Ascending aorta (tissue), 2 donors: ENCODE measurements around the gene HACE1. TPM values are rescaled to one million over a fixed set of nuclear protein-coding genes. Genes with fewer than 3 reads are reported as not detected.
"Not testable (repeated sequence)": the region's sequence is repeated elsewhere in the genome, so short reads cannot be mapped to it uniquely, and the experiment has no call there.

Experiments used
- DNase-seq, 2 donors: peaks; one replicate each; pipeline ENCODE4 v3.0.0-alpha.2; 2019; ENCODE audit warnings: low spot score in 2 of 2
- H3K27ac ChIP-seq, 2 donors: fragments of 200-600 bp; sonication (generic); one replicate each; pipeline ENCODE4 v1.5.1; 2016 to 2017; ENCODE audit warnings: mild to moderate bottlenecking in 1 of 2
- H3K27me3 ChIP-seq: fragments of 200-600 bp; sonication (generic); one replicate; pipeline ENCODE4 v1.5.1; 2017
- H3K36me3 ChIP-seq, 2 donors: fragments of 200-600 bp; sonication (generic); one replicate each; pipeline ENCODE4 v1.5.1; 2016
- H3K4me1 ChIP-seq, 2 donors: fragments of 200-600 bp; sonication (generic); one replicate each; pipeline ENCODE4 v1.5.1; 2016 to 2017; ENCODE audit warnings: mild to moderate bottlenecking in 1 of 2
- H3K4me3 ChIP-seq, 2 donors: fragments of 200-600 bp; sonication (generic); one replicate each; pipeline ENCODE4 v1.5.1; 2016 to 2017; ENCODE audit warnings: mild to moderate bottlenecking in 1 of 2
- H3K9me3 ChIP-seq, 2 donors: fragments of 200-600 bp; sonication (generic); one replicate each; pipeline ENCODE4 v1.5.1; 2016
- intact Hi-C: fragments of 100-400 bp; cut with DNase I; formaldehyde crosslinking; loops from one replicate; pipeline ENCODE4 v1.15.1; 2023
- total RNA-seq: library from RNA; depleted of rRNA; stranded (reverse); fragments of >200 nt; gene quantifications from one replicate; pipeline ENCODE4 v1.1.0, GENCODE V29; 2016
- TF ChIP-seq, protein P1 (sequence below), 3 experiments: fragments of 200-600 bp in 2 of 3; fragments of 450-650 bp in 1 of 3; sonication (generic) in 2 of 3; IDR thresholded peaks; one replicate each; pipeline ENCODE4 v1.5.1; 2016 to 2019; ENCODE audit warnings: antibody characterized with exemption in 3 of 3, mild to moderate bottlenecking in 1 of 3, moderate library complexity in 1 of 3

HACE1 gene
- total RNA-seq, 1 donor from 2014 or later: 7.7 TPM

- no peak for DNase-seq
- Histone ChIP-seq H3K4me3 (no peak overlapping the region), H3K27me3 (no peaks in the 10 kb centered on the region), H3K4me1 (no peaks in the 10 kb centered on the region), H3K9me3 (peaks cover 12 to 34% of the 10 kb centered on the region in 2 donors), H3K36me3 (peaks cover 12 to 31% of the 10 kb centered on the region in 2 donors), H3K27ac (no peak overlapping the region)
- TF ChIP-seq, protein P1, sequence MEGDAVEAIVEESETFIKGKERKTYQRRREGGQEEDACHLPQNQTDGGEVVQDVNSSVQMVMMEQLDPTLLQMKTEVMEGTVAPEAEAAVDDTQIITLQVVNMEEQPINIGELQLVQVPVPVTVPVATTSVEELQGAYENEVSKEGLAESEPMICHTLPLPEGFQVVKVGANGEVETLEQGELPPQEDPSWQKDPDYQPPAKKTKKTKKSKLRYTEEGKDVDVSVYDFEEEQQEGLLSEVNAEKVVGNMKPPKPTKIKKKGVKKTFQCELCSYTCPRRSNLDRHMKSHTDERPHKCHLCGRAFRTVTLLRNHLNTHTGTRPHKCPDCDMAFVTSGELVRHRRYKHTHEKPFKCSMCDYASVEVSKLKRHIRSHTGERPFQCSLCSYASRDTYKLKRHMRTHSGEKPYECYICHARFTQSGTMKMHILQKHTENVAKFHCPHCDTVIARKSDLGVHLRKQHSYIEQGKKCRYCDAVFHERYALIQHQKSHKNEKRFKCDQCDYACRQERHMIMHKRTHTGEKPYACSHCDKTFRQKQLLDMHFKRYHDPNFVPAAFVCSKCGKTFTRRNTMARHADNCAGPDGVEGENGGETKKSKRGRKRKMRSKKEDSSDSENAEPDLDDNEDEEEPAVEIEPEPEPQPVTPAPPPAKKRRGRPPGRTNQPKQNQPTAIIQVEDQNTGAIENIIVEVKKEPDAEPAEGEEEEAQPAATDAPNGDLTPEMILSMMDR (IDR thresholded peaks at IDR 0.05): no peak
- intact Hi-C loops: no loop called here
These were observed 106.5 kb downstream of the HACE1 start for GRCh38 chr6:104753251-104753650.

- no peak for DNase-seq
- Histone ChIP-seq H3K36me3 (peaks cover 12 to 16% of the 10 kb centered on the region in 2 donors), H3K4me3 (no peak overlapping the region), H3K4me1 (no peaks in the 10 kb centered on the region), H3K27ac (no peak overlapping the region), H3K27me3 (no peaks in the 10 kb centered on the region), H3K9me3 (peaks cover 3 to 15% of the 10 kb centered on the region in 2 donors)
- intact Hi-C loops: no loop called here
- TF ChIP-seq, protein P1 (IDR thresholded peaks at IDR 0.05): no peak
These were observed 109.3 kb downstream of the HACE1 start for GRCh38 chr6:104750449-104750848.

DNA sequence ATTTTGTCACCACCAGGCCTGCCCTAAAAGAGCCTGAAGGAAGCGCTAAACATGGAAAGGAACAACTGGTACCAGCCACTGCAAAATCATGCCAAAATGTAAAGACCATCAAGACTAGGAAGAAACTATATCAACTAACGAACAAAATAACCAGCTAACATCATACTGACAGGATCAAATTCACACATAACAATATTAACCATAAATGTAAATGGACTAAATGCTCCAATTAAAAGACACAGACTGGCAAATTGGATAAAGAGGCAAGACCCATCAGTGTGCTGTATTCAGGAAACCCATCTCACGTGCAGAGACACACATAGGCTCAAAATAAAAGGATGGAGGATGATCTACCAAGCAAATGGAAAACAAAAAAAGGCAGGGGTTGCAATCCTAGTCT, 120.6 kb downstream of the HACE1 start:
- H3K9me3 ChIP-seq, H3K4me1 ChIP-seq, H3K36me3 ChIP-seq, intact Hi-C loops, H3K4me3 ChIP-seq, H3K27ac ChIP-seq, DNase-seq, H3K27me3 ChIP-seq: not testable (repeated sequence)

DNA sequence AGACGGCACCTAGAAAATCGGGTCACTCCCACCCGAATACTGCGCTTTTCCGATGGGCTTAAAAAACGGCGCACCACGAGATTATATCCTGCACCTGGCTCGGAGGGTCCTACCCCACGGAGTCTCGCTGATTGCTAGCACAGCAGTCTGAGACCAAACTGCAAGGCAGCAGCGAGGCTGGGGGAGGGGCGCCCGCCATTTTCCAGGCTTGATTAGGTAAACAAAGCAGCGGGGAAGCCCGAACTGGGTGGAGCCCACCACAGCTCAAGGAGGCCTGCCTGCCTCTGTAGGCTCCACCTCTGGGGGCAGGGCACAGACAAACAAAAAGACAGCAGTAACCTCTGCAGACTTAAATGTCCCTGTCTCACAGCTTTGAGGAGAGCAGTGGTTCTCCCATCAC, 122.2 kb downstream of the HACE1 start:
- H3K27ac ChIP-seq, DNase-seq, intact Hi-C loops, H3K4me1 ChIP-seq, H3K27me3 ChIP-seq, H3K9me3 ChIP-seq, H3K4me3 ChIP-seq, H3K36me3 ChIP-seq: not testable (repeated sequence)

DNA sequence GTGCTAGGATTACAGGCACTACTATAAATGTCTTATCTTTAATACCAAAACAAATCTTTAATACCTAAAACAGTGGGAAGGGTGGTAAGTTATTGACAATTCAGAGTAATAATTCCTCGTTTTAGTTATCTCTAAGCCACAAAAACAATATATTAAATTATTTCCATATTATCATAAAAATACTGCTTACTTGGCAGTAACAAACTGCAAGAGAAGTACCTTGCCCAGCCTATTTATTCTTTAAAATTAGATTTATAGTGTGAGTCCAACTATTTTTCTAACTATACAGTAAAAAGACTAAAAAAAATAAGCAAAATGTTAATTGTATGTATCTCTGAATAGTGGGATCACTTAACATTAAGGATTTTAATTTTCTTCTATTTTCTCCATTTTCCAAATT, 123.2 kb downstream of the HACE1 start:
- TF ChIP-seq, protein P1 (IDR thresholded peaks at IDR 0.05): no peak
- DNase-seq: no peak
- no peaks in the 10 kb centered on the region for H3K27me3 ChIP-seq
- intact Hi-C loops: no loop called here
- peaks cover 0 to 6% of the 10 kb centered on the region in 2 donors for H3K36me3 ChIP-seq
- no peaks in the 10 kb centered on the region for H3K4me1 ChIP-seq
- peaks cover 0 to 4% of the 10 kb centered on the region in 2 donors for H3K9me3 ChIP-seq
- no peak overlapping the region for H3K27ac ChIP-seq
- H3K4me3 ChIP-seq: no peak overlapping the region

DNA sequence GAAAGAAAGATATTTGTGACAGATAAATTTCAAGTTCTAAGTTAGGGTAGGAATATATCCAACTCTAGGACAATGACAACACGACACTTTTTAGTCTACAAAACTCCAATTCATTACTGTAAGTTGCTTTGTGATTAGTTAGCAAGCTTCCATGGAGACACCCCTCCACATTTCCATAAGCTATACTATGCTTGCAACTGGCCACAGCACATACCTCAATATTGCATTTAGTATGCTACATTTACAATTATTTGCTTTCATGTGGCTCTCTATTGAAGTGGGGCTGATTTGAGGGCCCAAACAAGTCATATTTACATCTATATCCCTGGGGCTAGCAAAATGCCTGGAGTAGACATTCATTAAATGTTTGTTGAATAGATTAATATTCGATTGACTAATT, 129.3 kb downstream of the HACE1 start:
- no peaks in the 10 kb centered on the region for H3K4me1 ChIP-seq
- H3K27me3 ChIP-seq: no peaks in the 10 kb centered on the region
- H3K27ac ChIP-seq: no peak overlapping the region
- TF ChIP-seq, protein P1 (IDR thresholded peaks at IDR 0.05): no peak
- DNase-seq: no peak
- peaks cover 0 to 6% of the 10 kb centered on the region in 2 donors for H3K36me3 ChIP-seq
- intact Hi-C loops: no loop called here
- H3K4me3 ChIP-seq: no peak overlapping the region
- no peaks in the 10 kb centered on the region for H3K9me3 ChIP-seq

GRCh38 chr6:104729433-104729832, 130.3 kb downstream of the HACE1 start:
- TF ChIP-seq, protein P1 (IDR thresholded peaks at IDR 0.05): no peak
- intact Hi-C loops: no loop called here
- Histone ChIP-seq H3K27ac (no peak overlapping the region), H3K36me3 (peaks cover 0 to 6% of the 10 kb centered on the region in 2 donors), H3K9me3 (no peaks in the 10 kb centered on the region), H3K4me3 (no peak overlapping the region), H3K27me3 (no peaks in the 10 kb centered on the region), H3K4me1 (no peaks in the 10 kb centered on the region)
- no peak for DNase-seq
